Astrocyte of the spinal cord (primary cell): Measurements from ENCODE around the gene C10orf90.

Source experiments
- DNase-seq: peaks from one replicate; pipeline ENCODE4 v3.0.0; 2011; ENCODE audit warnings: low read depth, low spot score
- H3K4me3 ChIP-seq: 2 replicates; pipeline ENCODE4 v1.5.1; 2011; ENCODE audit warnings: low read depth, mild to moderate bottlenecking, low read length, moderate library complexity
- CTCF ChIP-seq: IDR thresholded peaks from 2 replicates; pipeline ENCODE4 v1.5.1; 2012; ENCODE audit warnings: low read depth, mild to moderate bottlenecking, low read length, inconsistent platforms
- in situ Hi-C: cut with HindIII; loops from 2 replicates; pipeline ENCODE4 v1.10.0; 2017; ENCODE audit warnings: low sequenced_read_pairs

The C10orf90 gene

GRCh38 chr10:126475074-126475691, 195.3 kb downstream of the C10orf90 start:
- TF ChIP-seq CTCF = no peak
- no peak overlapping the region for H3K4me3 ChIP-seq
- DNase-seq = no peak
- in situ Hi-C loops = no loop called here

DNA sequence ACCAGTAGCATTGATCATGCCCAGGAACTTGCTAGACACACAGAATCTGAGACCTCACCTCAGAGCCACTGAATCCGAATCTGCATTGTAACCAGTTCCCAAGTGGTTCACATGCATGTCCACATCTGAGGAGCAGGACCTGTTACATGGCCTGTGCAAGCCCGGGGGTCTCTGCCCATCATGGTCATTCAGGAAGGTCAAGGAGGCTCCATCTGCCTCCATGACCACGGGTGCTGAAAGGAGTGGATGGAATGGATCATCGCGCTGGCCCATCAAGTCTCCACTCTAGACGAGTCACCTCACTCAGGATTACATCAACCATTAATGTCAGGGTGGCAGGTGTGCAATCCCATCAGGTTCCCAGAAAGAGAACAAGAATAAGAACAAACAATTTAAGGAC, 196.5 kb downstream of the C10orf90 start:
- no peak for TF ChIP-seq CTCF
- in situ Hi-C loops = no loop called here
- no peak for DNase-seq
- H3K4me3 ChIP-seq = no peak overlapping the region

DNA sequence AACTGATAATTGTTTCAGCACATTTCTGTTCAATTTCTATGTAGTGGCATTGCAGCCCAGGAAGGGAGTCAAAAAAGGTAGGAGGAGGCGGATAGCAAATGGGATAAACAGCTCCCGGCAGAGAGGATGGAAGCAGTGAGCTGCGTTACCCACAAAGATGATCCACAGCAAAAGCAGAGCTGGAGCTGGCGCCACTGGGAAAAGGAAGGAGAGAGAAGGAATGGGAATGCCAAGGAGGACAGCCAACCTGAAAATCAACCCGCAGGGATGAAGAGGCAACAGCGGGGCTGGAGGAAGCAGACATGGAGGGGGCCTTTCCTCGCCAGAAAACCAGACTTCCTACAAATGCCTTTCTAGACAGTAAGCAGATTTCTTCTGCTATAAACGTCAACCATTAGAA, 199.5 kb downstream of the C10orf90 start:
- TF ChIP-seq CTCF = no peak
- in situ Hi-C loops = no loop called here
- H3K4me3 ChIP-seq = no peak overlapping the region
- no peak for DNase-seq

DNA sequence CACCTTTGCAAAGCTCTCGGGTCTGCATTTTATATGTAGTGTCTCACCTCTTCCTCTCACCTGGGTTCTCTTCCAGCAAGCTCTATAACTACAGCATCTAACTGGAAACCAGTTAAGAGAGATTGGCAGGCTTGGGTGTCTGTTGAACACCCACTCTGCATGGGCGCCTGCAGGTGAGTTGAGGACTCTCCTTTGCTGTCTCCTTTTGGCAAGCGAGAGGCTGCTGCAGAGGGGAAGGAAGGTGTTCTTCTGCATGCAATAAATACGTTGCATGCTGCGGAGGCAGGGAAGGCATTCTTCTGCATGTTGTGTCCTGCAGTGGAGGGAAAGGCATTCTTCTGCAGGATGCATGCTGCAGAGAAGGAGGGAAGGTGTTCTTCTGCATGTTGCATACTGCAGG, 200.8 kb downstream of the C10orf90 start:
- no peak overlapping the region for H3K4me3 ChIP-seq
- DNase-seq = no peak
- in situ Hi-C loops = no loop called here
- TF ChIP-seq CTCF = no peak

GRCh38 chr10:126468876-126469643, 201.4 kb downstream of the C10orf90 start:
- H3K4me3 ChIP-seq = no peak overlapping the region
- in situ Hi-C loops = no loop called here
- no peak for TF ChIP-seq CTCF
- DNase-seq = peak; percentile 92

DNA sequence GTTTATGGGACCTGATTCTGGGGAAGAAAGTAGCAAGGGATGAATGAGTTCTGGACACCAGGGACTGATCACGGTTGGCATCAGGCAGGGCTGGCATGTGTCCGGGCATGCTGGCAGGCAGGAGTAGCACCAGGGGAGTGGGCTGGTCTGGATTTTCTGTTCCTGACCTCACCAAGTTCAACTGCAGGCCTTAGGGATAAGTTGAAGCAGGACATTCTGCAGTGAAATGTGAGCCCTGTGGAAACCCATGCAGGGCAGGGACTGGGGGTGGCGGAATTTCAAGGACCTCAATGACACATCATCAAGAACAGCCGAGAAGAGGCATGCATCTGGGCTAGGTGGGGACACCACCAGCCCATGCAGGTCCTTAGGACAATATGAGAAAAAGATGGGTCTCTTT, 202.0 kb downstream of the C10orf90 start:
- no peak for TF ChIP-seq CTCF
- in situ Hi-C loops = no loop called here
- no peak for DNase-seq
- H3K4me3 ChIP-seq = no peak overlapping the region
